Spinal cord (tissue), 10 donors: Measurements from ENCODE around the gene CEP350. TPM values are rescaled to one million over a fixed set of nuclear protein-coding genes. Genes with fewer than 3 reads are reported as not detected.

ENCODE experiments used
- DNase-seq, 6 donors: peaks; one replicate each; pipeline versions ENCODE4 v3.0.0 to v3.0.0-alpha.2; 2013 to 2015; ENCODE audit warnings: low spot score in 6 of 6, low read depth in 4 of 6
- H3K27ac ChIP-seq: one replicate; pipeline ENCODE4 v1.5.1; 2013; ENCODE audit warnings: low read depth, low read length, control low read depth
- H3K27me3 ChIP-seq: one replicate; pipeline ENCODE4 v1.6.1; 2013; ENCODE audit warnings: low read length; ENCODE audit not compliant: control insufficient read depth, insufficient read depth
- H3K36me3 ChIP-seq: one replicate; pipeline ENCODE4 v1.6.1; 2013; ENCODE audit warnings: low read length; ENCODE audit not compliant: control insufficient read depth, insufficient read depth
- H3K4me1 ChIP-seq: one replicate; pipeline ENCODE4 v1.6.1; 2013; ENCODE audit warnings: low read length; ENCODE audit not compliant: control insufficient read depth, insufficient read depth
- H3K4me3 ChIP-seq: one replicate; pipeline ENCODE4 v1.5.1; 2013; ENCODE audit warnings: low read depth, low read length, control low read depth
- H3K9me3 ChIP-seq: one replicate; pipeline ENCODE4 v1.6.1; 2013; ENCODE audit warnings: low read length; ENCODE audit not compliant: control insufficient read depth, insufficient read depth
- WGBS: methylation state at CpG from one replicate; pipeline ENCODE4 v1.1.5; 2013; ENCODE audit warnings: missing lambda C conversion rate; ENCODE audit not compliant: insufficient coverage; 5-methylcytosine and 5-hydroxymethylcytosine counted together
- long read RNA-seq, 4 donors: transcript quantifications; one replicate each; lab custom pipeline, GENCODE V29; 2026
- polyA plus RNA-seq, 2 donors: library from polyadenylated mRNA; unstranded; fragments of 120-200 nt; gene quantifications; one replicate each; pipeline ENCODE4 v1.2.1, GENCODE V29; 2013; ENCODE audit not compliant: insufficient read length in 2 of 2
- total RNA-seq, 2 donors: library from RNA; depleted of rRNA in 1 of 2; stranded (reverse); fragments of 120-200 nt in 1 of 2; fragments of >200 nt in 1 of 2; gene quantifications; one replicate each; pipeline versions ENCODE4 v1.2.3 to v1.2.4, GENCODE V29; 2013 to 2014
- donor health status: healthy.

The CEP350 gene
- total RNA-seq (10 to 100 TPM; 68.0 to 98.3 TPM), polyA plus RNA-seq (10 to 100 TPM; 16.8 to 26.3 TPM)
- long read RNA-seq, donor 1, partial matches to known transcripts: 0 of 1 reads
- long read RNA-seq, donor 1, other reads (novel, unspliced or antisense): 0 of 1 reads
- long read RNA-seq, donor 2: 0 reads
- long read RNA-seq, donor 3: 0 reads
- long read RNA-seq, donor 4: 0 reads

GRCh38 chr1:179954493-179955286, at the start of gene CEP350:
CEP350 (plus strand) TSS chr1:179954810; CDS start chr1:179986182, 31,372 bp downstream.
- peak; percentile 95 to 100 (median 98) for DNase-seq
- Histone ChIP-seq H3K36me3 (no peaks in the 10 kb centered on the region), H3K27ac (peak within 1 kb of the TSS; percentile 90), H3K4me3 (peak within 1 kb of the TSS; percentile 69), H3K27me3 (no peaks in the 10 kb centered on the region), H3K4me1 (no peaks in the 10 kb centered on the region), H3K9me3 (no peaks in the 10 kb centered on the region)
- WGBS: under 1% methylated on average over 72 of the region's 72 CpGs

- Histone ChIP-seq H3K27me3 (no peaks in the 10 kb centered on the region), H3K36me3 (peaks cover 22% of the 10 kb centered on the region), H3K4me1 (no peaks in the 10 kb centered on the region), H3K9me3 (no peaks in the 10 kb centered on the region), H3K27ac (no peak overlapping the region), H3K4me3 (no peak overlapping the region)
- DNase-seq: no peak
- no CpG with 5 or more reads among the region's 1 CpG for WGBS
These were observed 43.7 kb upstream of the CEP350 start for GRCh38 chr1:179910934-179911333.

GRCh38 chr1:179911812-179912211, 42.8 kb upstream of the CEP350 start:
- Histone ChIP-seq H3K4me3 (no peak overlapping the region), H3K36me3 (peaks cover 22% of the 10 kb centered on the region), H3K27ac (no peak overlapping the region), H3K27me3 (no peaks in the 10 kb centered on the region), H3K4me1 (no peaks in the 10 kb centered on the region), H3K9me3 (no peaks in the 10 kb centered on the region)
- no CpG with 5 or more reads among the region's 3 CpGs for WGBS
- no peak for DNase-seq

GRCh38 chr1:179917601-179918429, 36.8 kb upstream of the CEP350 start:
- Histone ChIP-seq H3K27ac (no peak overlapping the region), H3K9me3 (no peaks in the 10 kb centered on the region), H3K4me1 (no peaks in the 10 kb centered on the region), H3K4me3 (no peak overlapping the region), H3K27me3 (no peaks in the 10 kb centered on the region), H3K36me3 (peaks cover 10% of the 10 kb centered on the region)
- 99% methylated on average over 6 of the region's 10 CpGs for WGBS
- DNase-seq: no peak

GRCh38 chr1:179921472-179921871, 33.1 kb upstream of the CEP350 start:
- H3K4me1 ChIP-seq: no peaks in the 10 kb centered on the region
- H3K27me3 ChIP-seq: no peaks in the 10 kb centered on the region
- H3K9me3 ChIP-seq: no peaks in the 10 kb centered on the region
- DNase-seq: peak in 1 of 6 donors; percentile 7
- H3K36me3 ChIP-seq: peaks cover 6% of the 10 kb centered on the region
- no peak overlapping the region for H3K27ac ChIP-seq
- WGBS: 50% methylated on average over 1 of the region's 1 CpG
- H3K4me3 ChIP-seq: no peak overlapping the region

GRCh38 chr1:179921981-179922872, 32.4 kb upstream of the CEP350 start:
- H3K9me3 ChIP-seq: no peaks in the 10 kb centered on the region
- H3K27ac ChIP-seq: no peak overlapping the region
- no peak overlapping the region for H3K4me3 ChIP-seq
- H3K27me3 ChIP-seq: no peaks in the 10 kb centered on the region
- DNase-seq: peak in 1 of 6 donors; percentile 3
- no peaks in the 10 kb centered on the region for H3K4me1 ChIP-seq
- WGBS: 100% methylated on average over 2 of the region's 8 CpGs
- H3K36me3 ChIP-seq: peaks cover 6% of the 10 kb centered on the region

GRCh38 chr1:179923029-179923428, 31.6 kb upstream of the CEP350 start:
- Histone ChIP-seq H3K36me3 (peaks cover 6% of the 10 kb centered on the region), H3K27ac (no peak overlapping the region), H3K9me3 (no peaks in the 10 kb centered on the region), H3K4me1 (no peaks in the 10 kb centered on the region), H3K27me3 (no peaks in the 10 kb centered on the region), H3K4me3 (no peak overlapping the region)
- DNase-seq: no peak

- no peak for DNase-seq
- Histone ChIP-seq H3K9me3 (no peaks in the 10 kb centered on the region), H3K27me3 (no peaks in the 10 kb centered on the region), H3K36me3 (no peaks in the 10 kb centered on the region), H3K4me1 (no peaks in the 10 kb centered on the region), H3K4me3 (no peak overlapping the region), H3K27ac (no peak overlapping the region)
- no CpG with 5 or more reads among the region's 1 CpG for WGBS
These were observed 30.3 kb upstream of the CEP350 start for GRCh38 chr1:179924268-179924667.

- Histone ChIP-seq H3K4me3 (no peak overlapping the region), H3K27ac (no peak overlapping the region), H3K36me3 (no peaks in the 10 kb centered on the region), H3K9me3 (no peaks in the 10 kb centered on the region), H3K27me3 (no peaks in the 10 kb centered on the region), H3K4me1 (no peaks in the 10 kb centered on the region)
- no peak for DNase-seq
- 92% methylated on average over 2 of the region's 5 CpGs for WGBS
These were observed 29.3 kb upstream of the CEP350 start for GRCh38 chr1:179925302-179925701.
